ENCODE data around the gene CANX. TPM values are rescaled to one million over a fixed set of nuclear protein-coding genes. Genes with fewer than 3 reads are reported as not detected.

The CANX gene
- total and polyA plus RNA-seq, 2 of the 13 experiments (the other 11 are each of a cell fraction or from before 2014, with no cell fraction given) = 477 to 680 TPM

DNA sequence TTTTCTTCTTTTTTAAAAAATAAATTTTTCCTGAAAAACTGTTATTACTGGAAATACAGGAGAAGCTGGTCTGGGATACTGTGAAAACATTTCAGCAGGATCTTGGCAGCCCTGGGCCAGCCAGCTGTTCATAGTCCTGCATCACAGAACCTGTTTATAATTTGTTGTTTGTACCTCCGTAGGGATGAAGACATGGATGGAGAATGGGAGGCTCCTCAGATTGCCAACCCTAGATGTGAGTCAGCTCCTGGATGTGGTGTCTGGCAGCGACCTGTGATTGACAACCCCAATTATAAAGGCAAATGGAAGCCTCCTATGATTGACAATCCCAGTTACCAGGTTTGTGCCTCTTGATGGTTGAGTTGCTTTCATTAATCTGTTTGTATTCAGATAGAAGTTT, 21.5 kb downstream of the CANX start:
- ChIA-PET CTCF (ENCODE audit: low intra/inter-chr PET ratio, low total read pairs) (no interaction called here), POLR2A (no interaction called here)
- Histone ChIP-seq H3K79me2 (ENCODE audit: insufficient read depth, low read length) (peaks cover 23% of the 10 kb centered on the region), H3K4me3 (replicated peaks in 1 of 3; ENCODE audit: insufficient read depth in 1 of 3, low read depth in 2 of 3, low read length in 3 of 3) (no peak overlapping the region), H2AFZ (ENCODE audit: low read length) (no peak overlapping the region), H3K4me1 (ENCODE audit: insufficient read depth, low read length) (no peaks in the 10 kb centered on the region), H3K9me3 (ENCODE audit: low read length) (no peaks in the 10 kb centered on the region), H3K4me2 (ENCODE audit: low read depth, low read length) (no peak overlapping the region), H3K27ac (ENCODE audit: extremely low read length, insufficient read depth, low read length) (no peak overlapping the region), H3K27me3 (ENCODE audit: control insufficient read depth in 1 of 2, insufficient read depth in 2 of 2, low read length in 2 of 2) (no peaks in the 10 kb centered on the region), H3K9ac (ENCODE audit: insufficient read depth, low read depth, low read length) (no peak overlapping the region), H3K36me3 (replicated peaks in 1 of 2; ENCODE audit: control insufficient read depth in 1 of 2, insufficient read depth in 2 of 2, low read length in 2 of 2) (peaks cover 34 to 89% of the 10 kb centered on the region in 2 experiments), H4K20me1 (ENCODE audit: insufficient read depth, low read length) (no peaks in the 10 kb centered on the region)
- no peak for ATAC-seq
- no peak for DNase-seq (ENCODE audit: low spot score)
- no peak for FAIRE-seq
- in situ Hi-C loops (cut with HindIII; ENCODE audit: extremely low pct_ligation_motif_present, low pct_unique_long_range_greater_than_20kb) = no loop called here
- intact Hi-C loops (cut with micrococcal nuclease; ENCODE audit: unreplicated experiment) = no loop called here
- 100% methylated on average over 2 of the region's 2 CpGs for WGBS (ENCODE audit: low lambda C conversion rate)
- BruUV-seq (replicated peaks) = no TSS peak
- TF ChIP-seq, protein P1, sequence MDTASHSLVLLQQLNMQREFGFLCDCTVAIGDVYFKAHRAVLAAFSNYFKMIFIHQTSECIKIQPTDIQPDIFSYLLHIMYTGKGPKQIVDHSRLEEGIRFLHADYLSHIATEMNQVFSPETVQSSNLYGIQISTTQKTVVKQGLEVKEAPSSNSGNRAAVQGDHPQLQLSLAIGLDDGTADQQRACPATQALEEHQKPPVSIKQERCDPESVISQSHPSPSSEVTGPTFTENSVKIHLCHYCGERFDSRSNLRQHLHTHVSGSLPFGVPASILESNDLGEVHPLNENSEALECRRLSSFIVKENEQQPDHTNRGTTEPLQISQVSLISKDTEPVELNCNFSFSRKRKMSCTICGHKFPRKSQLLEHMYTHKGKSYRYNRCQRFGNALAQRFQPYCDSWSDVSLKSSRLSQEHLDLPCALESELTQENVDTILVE (CRISPR knock-in tag; IDR thresholded peaks at IDR 0.05) = no peak
- TF ChIP-seq, protein P2, sequence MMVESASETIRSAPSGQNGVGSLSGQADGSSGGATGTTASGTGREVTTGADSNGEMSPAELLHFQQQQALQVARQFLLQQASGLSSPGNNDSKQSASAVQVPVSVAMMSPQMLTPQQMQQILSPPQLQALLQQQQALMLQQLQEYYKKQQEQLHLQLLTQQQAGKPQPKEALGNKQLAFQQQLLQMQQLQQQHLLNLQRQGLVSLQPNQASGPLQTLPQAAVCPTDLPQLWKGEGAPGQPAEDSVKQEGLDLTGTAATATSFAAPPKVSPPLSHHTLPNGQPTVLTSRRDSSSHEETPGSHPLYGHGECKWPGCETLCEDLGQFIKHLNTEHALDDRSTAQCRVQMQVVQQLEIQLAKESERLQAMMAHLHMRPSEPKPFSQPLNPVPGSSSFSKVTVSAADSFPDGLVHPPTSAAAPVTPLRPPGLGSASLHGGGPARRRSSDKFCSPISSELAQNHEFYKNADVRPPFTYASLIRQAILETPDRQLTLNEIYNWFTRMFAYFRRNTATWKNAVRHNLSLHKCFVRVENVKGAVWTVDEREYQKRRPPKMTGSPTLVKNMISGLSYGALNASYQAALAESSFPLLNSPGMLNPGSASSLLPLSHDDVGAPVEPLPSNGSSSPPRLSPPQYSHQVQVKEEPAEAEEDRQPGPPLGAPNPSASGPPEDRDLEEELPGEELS (CRISPR knock-in tag; IDR thresholded peaks at IDR 0.05) = no peak
- TF ChIP-seq, protein P3, sequence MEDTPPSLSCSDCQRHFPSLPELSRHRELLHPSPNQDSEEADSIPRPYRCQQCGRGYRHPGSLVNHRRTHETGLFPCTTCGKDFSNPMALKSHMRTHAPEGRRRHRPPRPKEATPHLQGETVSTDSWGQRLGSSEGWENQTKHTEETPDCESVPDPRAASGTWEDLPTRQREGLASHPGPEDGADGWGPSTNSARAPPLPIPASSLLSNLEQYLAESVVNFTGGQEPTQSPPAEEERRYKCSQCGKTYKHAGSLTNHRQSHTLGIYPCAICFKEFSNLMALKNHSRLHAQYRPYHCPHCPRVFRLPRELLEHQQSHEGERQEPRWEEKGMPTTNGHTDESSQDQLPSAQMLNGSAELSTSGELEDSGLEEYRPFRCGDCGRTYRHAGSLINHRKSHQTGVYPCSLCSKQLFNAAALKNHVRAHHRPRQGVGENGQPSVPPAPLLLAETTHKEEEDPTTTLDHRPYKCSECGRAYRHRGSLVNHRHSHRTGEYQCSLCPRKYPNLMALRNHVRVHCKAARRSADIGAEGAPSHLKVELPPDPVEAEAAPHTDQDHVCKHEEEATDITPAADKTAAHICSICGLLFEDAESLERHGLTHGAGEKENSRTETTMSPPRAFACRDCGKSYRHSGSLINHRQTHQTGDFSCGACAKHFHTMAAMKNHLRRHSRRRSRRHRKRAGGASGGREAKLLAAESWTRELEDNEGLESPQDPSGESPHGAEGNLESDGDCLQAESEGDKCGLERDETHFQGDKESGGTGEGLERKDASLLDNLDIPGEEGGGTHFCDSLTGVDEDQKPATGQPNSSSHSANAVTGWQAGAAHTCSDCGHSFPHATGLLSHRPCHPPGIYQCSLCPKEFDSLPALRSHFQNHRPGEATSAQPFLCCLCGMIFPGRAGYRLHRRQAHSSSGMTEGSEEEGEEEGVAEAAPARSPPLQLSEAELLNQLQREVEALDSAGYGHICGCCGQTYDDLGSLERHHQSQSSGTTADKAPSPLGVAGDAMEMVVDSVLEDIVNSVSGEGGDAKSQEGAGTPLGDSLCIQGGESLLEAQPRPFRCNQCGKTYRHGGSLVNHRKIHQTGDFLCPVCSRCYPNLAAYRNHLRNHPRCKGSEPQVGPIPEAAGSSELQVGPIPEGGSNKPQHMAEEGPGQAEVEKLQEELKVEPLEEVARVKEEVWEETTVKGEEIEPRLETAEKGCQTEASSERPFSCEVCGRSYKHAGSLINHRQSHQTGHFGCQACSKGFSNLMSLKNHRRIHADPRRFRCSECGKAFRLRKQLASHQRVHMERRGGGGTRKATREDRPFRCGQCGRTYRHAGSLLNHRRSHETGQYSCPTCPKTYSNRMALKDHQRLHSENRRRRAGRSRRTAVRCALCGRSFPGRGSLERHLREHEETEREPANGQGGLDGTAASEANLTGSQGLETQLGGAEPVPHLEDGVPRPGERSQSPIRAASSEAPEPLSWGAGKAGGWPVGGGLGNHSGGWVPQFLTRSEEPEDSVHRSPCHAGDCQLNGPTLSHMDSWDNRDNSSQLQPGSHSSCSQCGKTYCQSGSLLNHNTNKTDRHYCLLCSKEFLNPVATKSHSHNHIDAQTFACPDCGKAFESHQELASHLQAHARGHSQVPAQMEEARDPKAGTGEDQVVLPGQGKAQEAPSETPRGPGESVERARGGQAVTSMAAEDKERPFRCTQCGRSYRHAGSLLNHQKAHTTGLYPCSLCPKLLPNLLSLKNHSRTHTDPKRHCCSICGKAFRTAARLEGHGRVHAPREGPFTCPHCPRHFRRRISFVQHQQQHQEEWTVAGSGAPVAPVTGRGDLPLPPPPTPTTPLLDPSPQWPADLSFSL (CRISPR knock-in tag; IDR thresholded peaks at IDR 0.05) = no peak
- TF ChIP-seq ZNF263 (CRISPR knock-in tag; IDR thresholded peaks at IDR 0.05) (no peak), ARNT (IDR thresholded peaks at IDR 0.05) (no peak), ZNF614 (CRISPR knock-in tag; IDR thresholded peaks at IDR 0.05; ENCODE audit: borderline replicate concordance) (no peak), ATAD3A (CRISPR knock-in tag; IDR thresholded peaks at IDR 0.05) (no peak), JUN (CRISPR knock-in tag; IDR thresholded peaks at IDR 0.05) (no peak), ZFP41 (CRISPR knock-in tag; IDR thresholded peaks at IDR 0.05; ENCODE audit: borderline replicate concordance) (no peak), JUND (CRISPR knock-in tag; IDR thresholded peaks at IDR 0.05) (no peak), ZUFSP (CRISPR knock-in tag; IDR thresholded peaks at IDR 0.05; ENCODE audit: borderline replicate concordance) (no peak)
- TF ChIP-seq, protein P4, sequence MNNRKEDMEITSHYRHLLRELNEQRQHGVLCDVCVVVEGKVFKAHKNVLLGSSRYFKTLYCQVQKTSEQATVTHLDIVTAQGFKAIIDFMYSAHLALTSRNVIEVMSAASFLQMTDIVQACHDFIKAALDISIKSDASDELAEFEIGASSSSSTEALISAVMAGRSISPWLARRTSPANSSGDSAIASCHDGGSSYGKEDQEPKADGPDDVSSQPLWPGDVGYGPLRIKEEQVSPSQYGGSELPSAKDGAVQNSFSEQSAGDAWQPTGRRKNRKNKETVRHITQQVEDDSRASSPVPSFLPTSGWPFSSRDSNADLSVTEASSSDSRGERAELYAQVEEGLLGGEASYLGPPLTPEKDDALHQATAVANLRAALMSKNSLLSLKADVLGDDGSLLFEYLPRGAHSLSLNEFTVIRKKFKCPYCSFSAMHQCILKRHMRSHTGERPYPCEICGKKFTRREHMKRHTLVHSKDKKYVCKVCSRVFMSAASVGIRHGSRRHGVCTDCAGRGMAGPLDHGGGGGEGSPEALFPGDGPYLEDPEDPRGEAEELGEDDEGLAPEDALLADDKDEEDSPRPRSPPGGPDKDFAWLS (CRISPR knock-in tag; IDR thresholded peaks at IDR 0.05; ENCODE audit: borderline replicate concordance) = no peak

All from HepG2 (cell line).